K562 (cell line): ENCODE data around the gene INHBE. TPM values are rescaled to one million over a fixed set of nuclear protein-coding genes. Genes with fewer than 3 reads are reported as not detected.

Source experiments
- ARID3B ChIP-seq: fragments of 250-450 bp; sonication (Bioruptor Pico); IDR thresholded peaks from 2 replicates; pipeline ENCODE4 v1.4.0; 2020; ENCODE audit warnings: borderline replicate concordance
- C11orf30 ChIP-seq: fragments of 450-650 bp; IDR thresholded peaks from 2 replicates; pipeline ENCODE4 v1.6.1; 2016; ENCODE audit warnings: low read depth, mild to moderate bottlenecking
- CHD2 ChIP-seq: IDR thresholded peaks from 2 replicates; pipeline ENCODE4 v1.6.1; 2011; ENCODE audit warnings: low read depth, low read length
- CREB3 ChIP-seq: fragments of 450-650 bp; conservative IDR thresholded peaks from 2 replicates; pipeline ENCODE4 v1.6.1; 2016; ENCODE audit warnings: missing genetic modification characterization, low read depth, mild to moderate bottlenecking, missing compliant biosample characterization, moderate library complexity
- EP400 ChIP-seq: fragments of 450-650 bp; IDR thresholded peaks from 2 replicates; pipeline ENCODE4 v1.6.1; 2017; ENCODE audit warnings: antibody characterized with exemption, mild to moderate bottlenecking, moderate library complexity
- HCFC1 ChIP-seq: IDR thresholded peaks from 2 replicates; pipeline ENCODE4 v1.6.1; 2012; ENCODE audit warnings: low read depth, low read length, improper control_type of control experiment
- HLTF ChIP-seq: fragments of 450-650 bp; IDR thresholded peaks from 2 replicates; pipeline ENCODE4 v1.6.1; 2016
- NBN ChIP-seq: fragments of 450-650 bp; IDR thresholded peaks from 2 replicates; pipeline ENCODE4 v1.6.1; 2016; ENCODE audit warnings: low read depth, mild to moderate bottlenecking
- NFE2 ChIP-seq: IDR thresholded peaks from 2 replicates; pipeline ENCODE4 v1.6.1; 2014; ENCODE audit warnings: antibody characterized with exemption, low read depth
- POLR2AphosphoS5 ChIP-seq: IDR thresholded peaks from 2 replicates; pipeline ENCODE4 v1.6.1; 2011; ENCODE audit warnings: mild to moderate bottlenecking, low read depth, low read length, moderate library complexity; ENCODE audit not compliant: control insufficient read depth, insufficient read depth
- POU5F1 ChIP-seq: fragments of 150-350 bp; IDR thresholded peaks from 2 replicates; pipeline ENCODE4 v1.6.1; 2014; ENCODE audit warnings: borderline replicate concordance, low read length, low read depth, mild to moderate bottlenecking; ENCODE audit not compliant: partially characterized antibody
- RBBP5 ChIP-seq: fragments of 200-600 bp; sonication (generic); IDR thresholded peaks from 2 replicates; pipeline ENCODE4 v1.6.1; 2012; ENCODE audit warnings: borderline replicate concordance, mild to moderate bottlenecking, low read length, control low read depth, inconsistent platforms; ENCODE audit not compliant: insufficient read depth, poor library complexity, severe bottlenecking
- SNIP1 ChIP-seq: fragments of 450-650 bp; IDR thresholded peaks from 2 replicates; pipeline ENCODE4 v1.7.1; 2017; ENCODE audit warnings: low read depth, mild to moderate bottlenecking
- SREBF2 ChIP-seq: sonication (generic); formaldehyde crosslinking; IDR thresholded peaks from 2 replicates; pipeline ENCODE4 v1.4.0; 2020; ENCODE audit warnings: mild to moderate bottlenecking, missing genetic modification reagents
- ZBTB12 ChIP-seq: fragments of 250-450 bp; sonication (Bioruptor Pico); IDR thresholded peaks from 2 replicates; pipeline ENCODE4 v1.4.0; 2020
- ZFX ChIP-seq: sonication (generic); formaldehyde crosslinking; IDR thresholded peaks from 2 replicates; pipeline ENCODE4 v1.8.0; 2022; ENCODE audit warnings: mild to moderate bottlenecking, missing genetic modification reagents, moderate library complexity
- ZNF143 ChIP-seq: sonication (generic); formaldehyde crosslinking; IDR thresholded peaks from 2 replicates; pipeline ENCODE4 v1.9.0; 2022; ENCODE audit warnings: mild to moderate bottlenecking, missing genetic modification reagents
- ZNF592 ChIP-seq: fragments of 450-650 bp; IDR thresholded peaks from 2 replicates; pipeline ENCODE4 v1.6.1; 2017; ENCODE audit warnings: antibody characterized with exemption, mild to moderate bottlenecking
- ZNF644 ChIP-seq: fragments of 200-800 bp; sonication (Bioruptor generic); IDR thresholded peaks from 2 replicates; pipeline ENCODE4 v1.6.1; 2016; ENCODE audit warnings: low read depth, missing genetic modification characterization, missing compliant biosample characterization
- polyA plus RNA-seq, 8 experiments: library from polyadenylated mRNA; depleted of rRNA in 4 of 8; stranded (reverse) in 5 of 8; unstranded in 3 of 8; fragments of >200 nt; fragmentation: Nextera tagmentation in 2 of 8; fragmentation: Illumina TruSeq in 1 of 8; extraction: Ambion mirVana in 2 of 8; extraction: Trizol in 1 of 8; gene quantifications; 2 replicates each; pipeline versions ENCODE4 v1.2.1 to v1.2.3, GENCODE V29; 2011 to 2014; ENCODE audit warnings: inconsistent platforms in 1 of 8, missing spikeins in 1 of 8
- total RNA-seq, 7 experiments: library from RNA; depleted of rRNA in 6 of 7; stranded (reverse); fragments of >200 nt in 6 of 7; fragmentation: Illumina TruSeq in 2 of 7; extraction: Trizol in 2 of 7; gene quantifications; 2 replicates each; pipeline versions ENCODE4 v1.2.1 to v1.2.3, GENCODE V29; 2011 to 2021; ENCODE audit warnings: low replicate concordance in 1 of 7

The INHBE gene
- total and polyA plus RNA-seq, 9 of the 15 experiments (the other 6 are each of a cell fraction or from before 2014, with no cell fraction given): 0.94 to 9.9 (median 7.3) TPM

- TF ChIP-seq ZNF644 (tag) (peak; percentile 90), EP400 (peak; percentile 100), NBN (0 out of 2 replicates have a peak, but pooled peaks have one; percentile 15), ZBTB12 (CRISPR knock-in tag) (no peak), POLR2AphosphoS5 (peak; percentile 60; the same call in 1 of the 2 replicates), RBBP5 (peak; percentile 87), ARID3B (CRISPR knock-in tag) (no peak), HLTF (0 out of 2 replicates have a peak, but pooled peaks have one; percentile 77), C11orf30 (peak; percentile 77), ZNF592 (0 out of 2 replicates have a peak, but pooled peaks have one; percentile 53), CHD2 (0 out of 2 replicates have a peak, but pooled peaks have one; percentile 44), SNIP1 (peak; percentile 90), HCFC1 (peak; percentile 97), SREBF2 (CRISPR knock-in tag) (no peak), NFE2 (0 out of 2 replicates have a peak, but pooled peaks have one; percentile 16), CREB3 (tag) (no peak), ZFX (peak; percentile 75), POU5F1 (peak; percentile 73), ZNF143 (CRISPR knock-in tag) (peak; percentile 93)
Measured at GRCh38 chr12:57487597-57488401, 32.7 kb downstream of the INHBE start, which contains the start of gene MARS1 (continued).
